Gastrocnemius medialis (tissue), 4 donors: ENCODE measurements around the gene SPINT2. TPM values are rescaled to one million over a fixed set of nuclear protein-coding genes. Genes with fewer than 3 reads are reported as not detected.

Experiments used
- ATAC-seq, 2 donors: fragments of 150-250 bp; one replicate each; pipeline ENCODE4 v1.9.1; 2016
- DNase-seq, 2 donors: peaks; one replicate each; pipeline ENCODE4 v3.0.0-alpha.2; 2019
- H3K27ac ChIP-seq, 4 donors: fragments of 200-600 bp; sonication (generic); 1 replicate in 1 of 4; 2 replicates in 3 of 4; pipeline ENCODE4 v1.5.1; 2016 to 2018; ENCODE audit warnings: mild to moderate bottlenecking in 2 of 4, moderate library complexity in 1 of 4
- H3K27me3 ChIP-seq, 3 donors: fragments of 200-600 bp; sonication (generic) in 2 of 3; 1 replicate in 1 of 3; 2 replicates in 2 of 3; pipeline versions ENCODE4 v1.5.1 to v1.6.0; 2016 to 2019; ENCODE audit warnings: mild to moderate bottlenecking in 1 of 3, moderate library complexity in 1 of 3
- H3K36me3 ChIP-seq, 2 donors: fragments of 200-600 bp; sonication (generic) in 1 of 2; one replicate each; pipeline ENCODE4 v1.5.1; 2017 to 2018
- H3K4me1 ChIP-seq, 2 donors: fragments of 200-600 bp; sonication (generic) in 1 of 2; one replicate each; pipeline ENCODE4 v1.5.1; 2016 to 2017; ENCODE audit warnings: mild to moderate bottlenecking in 2 of 2
- H3K4me3 ChIP-seq, 4 donors: fragments of 200-600 bp; sonication (generic) in 3 of 4; 1 replicate in 1 of 4; 2 replicates in 3 of 4; pipeline ENCODE4 v1.5.1; 2016 to 2019; ENCODE audit warnings: mild to moderate bottlenecking in 2 of 4
- H3K9me3 ChIP-seq, 3 donors: fragments of 200-600 bp; sonication (generic) in 2 of 3; 1 replicate in 1 of 3; 2 replicates in 2 of 3; pipeline ENCODE4 v1.5.1; 2016 to 2019
- CTCF ChIP-seq, 5 experiments: fragments of 450-650 bp in 3 of 5; fragments of 200-600 bp in 2 of 5; sonication (generic) in 2 of 5; IDR thresholded peaks in 4 of 5; conservative IDR thresholded peaks in 1 of 5; 1 replicate in 4 of 5; 2 replicates in 1 of 5; pipeline ENCODE4 v1.5.1; 2016 to 2019; ENCODE audit warnings: antibody characterized with exemption in 5 of 5, mild to moderate bottlenecking in 3 of 5, moderate library complexity in 3 of 5
- POLR2A ChIP-seq, 2 donors: fragments of 450-650 bp; IDR thresholded peaks; one replicate each; pipeline ENCODE4 v1.6.1; 2017; ENCODE audit warnings: antibody characterized with exemption in 2 of 2, mild to moderate bottlenecking in 2 of 2, moderate library complexity in 2 of 2
- in situ Hi-C, 4 donors: fragments of 200-750 bp; cut with MboI; loops; one replicate each; pipeline versions ENCODE4 v1.15.0 to v1.8.0; 2017; ENCODE audit warnings: low sequenced_read_pairs in 4 of 4
- intact Hi-C: fragments of 100-400 bp; cut with DNase I; formaldehyde crosslinking; loops from one replicate; pipeline ENCODE4 v1.15.1; 2023; ENCODE audit warnings: low total_unique reads
- total RNA-seq, 4 donors: library from RNA; depleted of rRNA; stranded (reverse); fragments of >200 nt; gene quantifications; one replicate each; pipeline versions ENCODE4 v1.1.0 to v1.2.3, GENCODE V29; 2016

Gene SPINT2
- total RNA-seq, result 1 to 10 TPM in 3 of 4 donors, under 1 TPM in 1; 0.26 to 4.0 (median 1.6) TPM

- Histone ChIP-seq H3K4me1 (peaks cover 0 to 4% of the 10 kb centered on the region in 2 donors), H3K27me3 (peaks cover 16 to 23% (median 21%) of the 10 kb centered on the region in 3 donors), H3K4me3 (peak within 1 kb of the TSS; percentile 31 to 58 (median 54)), H3K27ac (no peak within 1 kb of the TSS), H3K9me3 (no peaks in the 10 kb centered on the region), H3K36me3 (no peaks in the 10 kb centered on the region)
- no peak for ATAC-seq
- no peak for DNase-seq
- in situ Hi-C loops, result no loop called here
- TF ChIP-seq POLR2A (IDR thresholded peaks at IDR 0.05) (no peak), CTCF (IDR thresholded peaks at IDR 0.05 in 4 of 5, conservative IDR thresholded peaks at IDR 0.05 in 1 of 5) (no peak)
- intact Hi-C loops, result no loop called here
Measured at GRCh38 chr19:38264486-38265212, at the start of gene SPINT2. Gene SPINT2, plus strand, starts transcription at chr19:38264573. Its CDS starts 320 bp downstream, at chr19:38264893.

- no peak for TF ChIP-seq CTCF (IDR thresholded peaks at IDR 0.05 in 4 of 5, conservative IDR thresholded peaks at IDR 0.05 in 1 of 5)
- TF ChIP-seq POLR2A (IDR thresholded peaks at IDR 0.05), result no peak
- H3K27me3 ChIP-seq, result peaks cover 8 to 39% (median 17%) of the 10 kb centered on the region in 3 donors
- no peak overlapping the region for H3K27ac ChIP-seq
- no peak for DNase-seq
- H3K36me3 ChIP-seq, result no peaks in the 10 kb centered on the region
- no peaks in the 10 kb centered on the region for H3K4me1 ChIP-seq
- no peaks in the 10 kb centered on the region for H3K9me3 ChIP-seq
- intact Hi-C loops, result no loop called here
- no peak overlapping the region for H3K4me3 ChIP-seq
- in situ Hi-C loops, result no loop called here
- ATAC-seq, result no peak
Measured at GRCh38 chr19:38216785-38217641, 47.4 kb upstream of the SPINT2 start.

- intact Hi-C loops, result no loop called here
- Histone ChIP-seq H3K27ac (no peak overlapping the region), H3K9me3 (no peaks in the 10 kb centered on the region), H3K4me3 (no peak overlapping the region), H3K36me3 (no peaks in the 10 kb centered on the region), H3K4me1 (no peaks in the 10 kb centered on the region), H3K27me3 (peaks cover 7 to 40% (median 18%) of the 10 kb centered on the region in 3 donors)
- in situ Hi-C loops, result no loop called here
- DNase-seq (no peak), ATAC-seq (no peak)
- no peak for TF ChIP-seq CTCF (IDR thresholded peaks at IDR 0.05 in 4 of 5, conservative IDR thresholded peaks at IDR 0.05 in 1 of 5)
- TF ChIP-seq POLR2A (IDR thresholded peaks at IDR 0.05), result no peak
Measured at GRCh38 chr19:38218204-38218603, 46.2 kb upstream of the SPINT2 start.

- intact Hi-C loops, result no loop called here
- Histone ChIP-seq H3K27me3 (peaks cover 9 to 38% (median 29%) of the 10 kb centered on the region in 3 donors), H3K9me3 (no peaks in the 10 kb centered on the region), H3K4me1 (peaks cover 0 to 7% of the 10 kb centered on the region in 2 donors), H3K4me3 (no peak overlapping the region), H3K27ac (no peak overlapping the region), H3K36me3 (no peaks in the 10 kb centered on the region)
- TF ChIP-seq CTCF (IDR thresholded peaks at IDR 0.05 in 4 of 5, conservative IDR thresholded peaks at IDR 0.05 in 1 of 5) (no peak), POLR2A (IDR thresholded peaks at IDR 0.05) (no peak)
- ATAC-seq (no peak), DNase-seq (no peak)
- in situ Hi-C loops, result no loop called here
Measured at GRCh38 chr19:38219221-38219620, 45.2 kb upstream of the SPINT2 start.
